MM.1S (cell line): ENCODE measurements around the gene SLIT1.

Source experiments
- DNase-seq: peaks from one replicate; pipeline ENCODE4 v3.0.0-alpha.2; 2015
- H2AFZ ChIP-seq: fragments of 300-600 bp; sonication (generic); 2 replicates; pipeline ENCODE4 v1.6.0; 2016; ENCODE audit warnings: antibody characterized with exemption, low read length
- H3F3A ChIP-seq: fragments of 300-600 bp; sonication (generic); 2 replicates; pipeline ENCODE4 v1.6.1; 2016; ENCODE audit warnings: mild to moderate bottlenecking, antibody characterized with exemption, low read length, moderate library complexity, mixed read lengths; ENCODE audit not compliant: insufficient read depth
- H3K27ac ChIP-seq: fragments of 300-600 bp; sonication (generic); 2 replicates; pipeline ENCODE4 v1.5.1; 2016; ENCODE audit warnings: mild to moderate bottlenecking, low read length
- H3K27me3 ChIP-seq: fragments of 300-600 bp; sonication (generic); replicated peaks from 2 replicates; pipeline ENCODE4 v1.6.0; 2016; ENCODE audit warnings: low read length; ENCODE audit not compliant: insufficient read depth
- H3K36me3 ChIP-seq: fragments of 300-600 bp; sonication (generic); replicated peaks from 2 replicates; pipeline ENCODE4 v1.6.1; 2016; ENCODE audit warnings: mild to moderate bottlenecking, low read length, mixed read lengths; ENCODE audit not compliant: insufficient read depth
- H3K4me1 ChIP-seq: fragments of 300-600 bp; sonication (generic); 2 replicates; pipeline ENCODE4 v1.6.1; 2016; ENCODE audit warnings: low read length, mixed read lengths
- H3K4me2 ChIP-seq: fragments of 300-600 bp; sonication (generic); 2 replicates; pipeline ENCODE4 v1.6.0; 2016; ENCODE audit warnings: low read depth, low read length
- H3K4me3 ChIP-seq: fragments of 300-600 bp; sonication (generic); 2 replicates; pipeline ENCODE4 v1.5.1; 2016; ENCODE audit warnings: low read length, mixed read lengths
- H3K79me2 ChIP-seq: fragments of 300-600 bp; sonication (generic); 2 replicates; pipeline ENCODE4 v1.6.1; 2016; ENCODE audit warnings: mixed run types, low read length, mixed read lengths
- H3K9ac ChIP-seq: fragments of 300-600 bp; sonication (generic); 2 replicates; pipeline ENCODE4 v1.6.1; 2016; ENCODE audit warnings: low read length, mixed read lengths
- H3K9me2 ChIP-seq: fragments of 300-600 bp; sonication (generic); replicated peaks from 2 replicates; pipeline ENCODE4 v1.6.1; 2016; ENCODE audit warnings: mild to moderate bottlenecking, low read length, mixed read lengths; ENCODE audit not compliant: insufficient read depth
- H3K9me3 ChIP-seq: fragments of 300-600 bp; sonication (generic); replicated peaks from 2 replicates; pipeline ENCODE4 v1.6.1; 2016; ENCODE audit warnings: mild to moderate bottlenecking, low read length, mixed read lengths; ENCODE audit not compliant: insufficient read depth
- H4K20me1 ChIP-seq: fragments of 300-600 bp; sonication (generic); 2 replicates; pipeline ENCODE4 v1.6.1; 2016; ENCODE audit warnings: mild to moderate bottlenecking, low read length, moderate library complexity, mixed read lengths; ENCODE audit not compliant: insufficient read depth
- CTCF ChIP-seq: fragments of 300-600 bp; sonication (generic); IDR thresholded peaks from 2 replicates; pipeline ENCODE4 v1.5.1; 2016; ENCODE audit warnings: antibody characterized with exemption, low read length, mixed read lengths
- EZH2 ChIP-seq: fragments of 300-600 bp; sonication (generic); optimal IDR thresholded peaks from 2 replicates; pipeline ENCODE3; 2017; ENCODE audit warnings: low read depth, mild to moderate bottlenecking, antibody characterized with exemption, low read length, mixed read lengths
- EZH2phosphoT487 ChIP-seq: fragments of 300-600 bp; sonication (generic); IDR thresholded peaks from 2 replicates; pipeline ENCODE4 v1.6.1; 2018; ENCODE audit warnings: antibody characterized with exemption, low read length

SLIT1 gene

DNA sequence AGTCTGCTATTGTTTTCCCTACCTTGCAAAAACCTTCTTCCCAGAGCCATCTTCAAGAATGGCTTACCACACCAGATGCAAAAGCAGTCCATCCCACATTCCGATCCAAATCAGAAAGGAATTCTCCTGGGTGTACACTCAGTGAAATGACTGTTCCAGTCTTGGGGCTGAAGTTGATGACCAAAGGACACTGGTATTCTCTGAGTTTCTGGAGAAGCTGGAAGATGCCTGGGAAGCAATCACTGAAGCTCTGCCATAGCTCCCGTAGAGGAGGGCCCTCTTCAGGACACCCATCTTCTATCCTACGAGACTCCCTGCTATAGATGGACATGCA is 197.9 kb downstream of the SLIT1 start:
- Histone ChIP-seq H3K4me2 (no peak overlapping the region), H3K9ac (no peak overlapping the region)

GRCh38 chr10:96987141-96987841 is 198.5 kb downstream of the SLIT1 start:
- TF ChIP-seq EZH2phosphoT487 = no peak
- no peak for TF ChIP-seq EZH2
- TF ChIP-seq CTCF = no peak
- Histone ChIP-seq H3K9ac (no peak overlapping the region), H3K27me3 (no peaks in the 10 kb centered on the region), H3K9me3 (no peaks in the 10 kb centered on the region), H3K4me1 (0 out of 2 replicates have a peak, but pooled peaks cover 5% of the 10 kb centered on the region), H4K20me1 (no peaks in the 10 kb centered on the region), H3K36me3 (no peaks in the 10 kb centered on the region), H3K79me2 (no peaks in the 10 kb centered on the region), H3K27ac (no peak overlapping the region), H3K4me3 (no peak overlapping the region), H3F3A (no peaks in the 10 kb centered on the region), H3K9me2 (no peaks in the 10 kb centered on the region), H3K4me2 (no peak overlapping the region), H2AFZ (no peak overlapping the region)
- no peak for DNase-seq

More for the DNA sequence above, 197.9 kb downstream of the SLIT1 start:
- Histone ChIP-seq H3K4me1 (0 out of 2 replicates have a peak, but pooled peaks cover 9% of the 10 kb centered on the region), H3K27ac (no peak overlapping the region), H3K79me2 (no peaks in the 10 kb centered on the region), H3K9me3 (no peaks in the 10 kb centered on the region), H2AFZ (no peak overlapping the region), H3K36me3 (no peaks in the 10 kb centered on the region), H3K27me3 (no peaks in the 10 kb centered on the region), H4K20me1 (no peaks in the 10 kb centered on the region), H3K4me3 (no peak overlapping the region), H3F3A (no peaks in the 10 kb centered on the region), H3K9me2 (no peaks in the 10 kb centered on the region)
- DNase-seq = no peak
- no peak for TF ChIP-seq EZH2
- no peak for TF ChIP-seq CTCF
- no peak for TF ChIP-seq EZH2phosphoT487

GRCh38 chr10:96986200-96986856 is 199.4 kb downstream of the SLIT1 start:
- DNase-seq = no peak
- Histone ChIP-seq H4K20me1 (no peaks in the 10 kb centered on the region), H3F3A (no peaks in the 10 kb centered on the region), H3K9me3 (no peaks in the 10 kb centered on the region), H3K9ac (no peak overlapping the region), H3K4me1 (0 out of 2 replicates have a peak, but pooled peaks cover under 1% of the 10 kb centered on the region), H3K79me2 (no peaks in the 10 kb centered on the region), H2AFZ (no peak overlapping the region), H3K4me2 (no peak overlapping the region), H3K9me2 (no peaks in the 10 kb centered on the region), H3K36me3 (no peaks in the 10 kb centered on the region), H3K4me3 (no peak overlapping the region), H3K27me3 (no peaks in the 10 kb centered on the region), H3K27ac (no peak overlapping the region)
- no peak for TF ChIP-seq EZH2
- no peak for TF ChIP-seq EZH2phosphoT487
- no peak for TF ChIP-seq CTCF
